CD14-positive monocyte (primary cell): Measurements from ENCODE around the gene CDC25C. TPM values are rescaled to one million over a fixed set of nuclear protein-coding genes. Genes with fewer than 3 reads are reported as not detected.

Experiments used
- DNase-seq, 3 donors: peaks; one replicate each; pipeline ENCODE4 v3.0.0-alpha.2; 2011 to 2022
- H2AFZ ChIP-seq: 2 replicates; pipeline ENCODE4 v1.6.0; 2012; ENCODE audit warnings: mild to moderate bottlenecking, low read depth, low read length, inconsistent platforms; ENCODE audit not compliant: insufficient read depth, poor library complexity, severe bottlenecking
- H3K27ac ChIP-seq, 2 donors: 1 replicate in 1 of 2; 2 replicates in 1 of 2; pipeline ENCODE4 v1.5.1; 2012 to 2013; ENCODE audit warnings: low read length in 2 of 2, control low read depth in 1 of 2, inconsistent platforms in 1 of 2, low read depth in 1 of 2, mild to moderate bottlenecking in 1 of 2
- H3K27me3 ChIP-seq, 2 donors: one replicate each; pipeline versions ENCODE4 v1.6.0 to v1.6.1; 2011 to 2013; ENCODE audit warnings: low read length in 2 of 2; ENCODE audit not compliant: control insufficient read depth in 2 of 2, insufficient read depth in 2 of 2
- H3K36me3 ChIP-seq, 2 donors: replicated peaks in 1 of 2; 1 replicate in 1 of 2; 2 replicates in 1 of 2; pipeline versions ENCODE4 v1.5.1 to v1.6.1; 2012 to 2013; ENCODE audit warnings: low read length in 2 of 2, control low read depth in 1 of 2, inconsistent platforms in 1 of 2, mild to moderate bottlenecking in 1 of 2; ENCODE audit not compliant: insufficient read depth in 2 of 2, control insufficient read depth in 1 of 2
- H3K4me1 ChIP-seq, 2 donors: 1 replicate in 1 of 2; 2 replicates in 1 of 2; pipeline versions ENCODE4 v1.5.1 to v1.6.1; 2012 to 2013; ENCODE audit warnings: low read length in 2 of 2, control low read depth in 1 of 2, inconsistent platforms in 1 of 2, mild to moderate bottlenecking in 1 of 2, moderate library complexity in 1 of 2; ENCODE audit not compliant: insufficient read depth in 2 of 2, control insufficient read depth in 1 of 2
- H3K4me2 ChIP-seq: replicated peaks from 2 replicates; pipeline ENCODE3; 2012; ENCODE audit warnings: low read length, moderate library complexity, mild to moderate bottlenecking; ENCODE audit not compliant: poor library complexity, severe bottlenecking; ENCODE audit errors: extremely low read depth
- H3K4me3 ChIP-seq, 3 experiments: fragments of 200-600 bp in 1 of 3; sonication (generic) in 1 of 3; replicated peaks in 1 of 3; 1 replicate in 2 of 3; 2 replicates in 1 of 3; pipeline ENCODE4 v1.5.1; 2011 to 2013; ENCODE audit warnings: low read length in 3 of 3, mild to moderate bottlenecking in 3 of 3, control low read depth in 2 of 3, low read depth in 2 of 3, inconsistent platforms in 1 of 3, moderate library complexity in 1 of 3
- H3K79me2 ChIP-seq: 2 replicates; pipeline ENCODE4 v1.6.0; 2012; ENCODE audit warnings: mild to moderate bottlenecking, control low read depth, inconsistent platforms, low read length, moderate library complexity; ENCODE audit not compliant: insufficient read depth
- H3K9ac ChIP-seq: 2 replicates; pipeline ENCODE4 v1.6.0; 2017; ENCODE audit warnings: low read length, mild to moderate bottlenecking; ENCODE audit not compliant: insufficient read depth, poor library complexity, severe bottlenecking
- H3K9me3 ChIP-seq, 2 donors: replicated peaks in 1 of 2; 1 replicate in 1 of 2; 2 replicates in 1 of 2; pipeline versions ENCODE4 v1.5.1 to v1.6.1; 2012 to 2013; ENCODE audit warnings: low read length in 2 of 2, control low read depth in 1 of 2; ENCODE audit not compliant: control insufficient read depth in 1 of 2, insufficient read depth in 1 of 2
- H4K20me1 ChIP-seq: 2 replicates; pipeline ENCODE4 v1.6.0; 2012; ENCODE audit warnings: mild to moderate bottlenecking, low read length, control low read depth, moderate library complexity; ENCODE audit not compliant: insufficient read depth
- H3K27ac Mint-ChIP-seq, 7 donors: one replicate each; pipeline ENCODE4 v1.8.0; 2020; ENCODE audit warnings: mild to moderate bottlenecking in 7 of 7, mixed read lengths in 7 of 7, moderate library complexity in 6 of 7, inconsistent platforms in 2 of 7
- H3K27me3 Mint-ChIP-seq, 3 donors: one replicate each; pipeline ENCODE4 v1.8.0; 2021 to 2022; ENCODE audit warnings: low read depth in 3 of 3, mild to moderate bottlenecking in 3 of 3, mixed read lengths in 3 of 3, moderate library complexity in 3 of 3, inconsistent platforms in 1 of 3
- H3K36me3 Mint-ChIP-seq, 2 donors: one replicate each; pipeline ENCODE4 v1.8.0; 2020; ENCODE audit warnings: mixed read lengths in 2 of 2, inconsistent platforms in 1 of 2, mild to moderate bottlenecking in 1 of 2
- H3K4me1 Mint-ChIP-seq: one replicate; pipeline ENCODE4 v1.8.0; 2020; ENCODE audit warnings: mild to moderate bottlenecking, mixed read lengths
- H3K4me3 Mint-ChIP-seq, 2 donors: one replicate each; pipeline ENCODE4 v1.8.0; 2020; ENCODE audit warnings: mild to moderate bottlenecking in 2 of 2, mixed read lengths in 2 of 2, moderate library complexity in 1 of 2
- H3K9me3 Mint-ChIP-seq, 7 donors: one replicate each; pipeline ENCODE4 v1.8.0; 2020 to 2022; ENCODE audit warnings: mixed read lengths in 7 of 7, mild to moderate bottlenecking in 6 of 7, moderate library complexity in 6 of 7, inconsistent platforms in 2 of 7
- CTCF ChIP-seq: fragments of 200-600 bp; IDR thresholded peaks from one replicate; pipeline ENCODE4 v1.8.0; 2022; ENCODE audit warnings: antibody characterized with exemption, mild to moderate bottlenecking
- WGBS: methylation state at CpG from one replicate; pipeline ENCODE4 v1.1.5; 2013; ENCODE audit warnings: missing lambda C conversion rate; ENCODE audit not compliant: insufficient coverage; 5-methylcytosine and 5-hydroxymethylcytosine counted together
- intact Hi-C, 2 donors: fragments of 100-400 bp; cut with micrococcal nuclease; formaldehyde crosslinking; loops; one replicate each; pipeline versions ENCODE4 v1.15.0 to v1.15.1; 2023
- polyA plus RNA-seq, 3 donors: library from polyadenylated mRNA; depleted of rRNA in 1 of 3; unstranded in 2 of 3; stranded (reverse) in 1 of 3; fragments of 300-500 nt in 2 of 3; fragments of >200 nt in 1 of 3; fragmentation: Illumina TruSeq in 2 of 3; gene quantifications; 1 replicate in 2 of 3; 2 replicates in 1 of 3; pipeline ENCODE4 v1.2.3, GENCODE V29; 2012 to 2021

CDC25C gene
- polyA plus RNA-seq, 3 donors, result not detected

- Mint-ChIP-seq H3K4me1 (peaks cover 43% of the 10 kb centered on the region), H3K36me3 (peaks cover 12 to 29% of the 10 kb centered on the region in 2 donors), H3K27me3 (no peaks in the 10 kb centered on the region), H3K27ac (peak overlapping the region; percentile 97 to 99 (median 98)), H3K9me3 (peaks cover 4 to 10% (median 8%) of the 10 kb centered on the region in 7 donors), H3K4me3 (peak overlapping the region; percentile 98)
- intact Hi-C loops, result loop anchor here (2.0 to 5.0 kb wide), 3 partner anchors 16 to 189 kb away; partner anchors contain the start of gene ETF1 (in 1 of the 2)
- Histone ChIP-seq H3K79me2 (peaks cover 64% of the 10 kb centered on the region), H2AFZ (peak overlapping the region; percentile 77), H3K36me3 (peaks cover 15 to 16% of the 10 kb centered on the region in 2 donors), H4K20me1 (peaks cover 51% of the 10 kb centered on the region), H3K9ac (peak overlapping the region; percentile 99), H3K4me1 (peaks cover 21 to 25% of the 10 kb centered on the region in 2 donors), H3K4me3 (peak overlapping the region; percentile 78 to 98 (median 89)), H3K4me2 (peak overlapping the region; percentile 85), H3K27ac (peak overlapping the region; percentile 98 to 100), H3K27me3 (no peaks in the 10 kb centered on the region), H3K9me3 (peaks cover 0 to 6% of the 10 kb centered on the region in 2 donors)
- peak; percentile 77 to 84 (median 78) for DNase-seq
- TF ChIP-seq CTCF, result peak; percentile 93
- under 1% methylated on average over 76 of the region's 88 CpGs for WGBS
Measured at GRCh38 chr5:138352722-138353559, 21.3 kb upstream of the CDC25C start.

GRCh38 chr5:138352071-138352721, 20.6 kb upstream of the CDC25C start, which contains the start of gene KDM3B:
KDM3B (plus strand) TSS chr5:138352685; CDS start chr5:138352796, 111 bp downstream.
- peaks cover 4 to 10% (median 8%) of the 10 kb centered on the region in 7 donors for H3K9me3 Mint-ChIP-seq
- peak within 1 kb of the TSS; percentile 98 for H3K4me3 Mint-ChIP-seq
- H3K27ac ChIP-seq, result peak within 1 kb of the TSS; percentile 98 to 100
- WGBS, result 8% methylated on average over 23 of the region's 30 CpGs
- H3K9ac ChIP-seq, result peak within 1 kb of the TSS; percentile 99
- H3K27ac Mint-ChIP-seq, result peak within 1 kb of the TSS; percentile 97 to 99 (median 98)
- TF ChIP-seq CTCF, result peak; percentile 100
- intact Hi-C loops, result loop anchor here (2.0 to 5.0 kb wide), 3 partner anchors 15 to 190 kb away; partner anchors contain the start of gene ETF1 (in 1 of the 2)
- peaks cover 0 to 6% of the 10 kb centered on the region in 2 donors for H3K9me3 ChIP-seq
- no peaks in the 10 kb centered on the region for H3K27me3 ChIP-seq
- H3K4me1 Mint-ChIP-seq, result peaks cover 43% of the 10 kb centered on the region
- peak within 1 kb of the TSS; percentile 78 to 98 (median 89) for H3K4me3 ChIP-seq
- no peaks in the 10 kb centered on the region for H3K27me3 Mint-ChIP-seq
- peaks cover 56% of the 10 kb centered on the region for H4K20me1 ChIP-seq
- H3K4me2 ChIP-seq, result peak within 1 kb of the TSS; percentile 85
- H3K4me1 ChIP-seq, result peaks cover 21 to 25% of the 10 kb centered on the region in 2 donors
- peaks cover 57% of the 10 kb centered on the region for H3K79me2 ChIP-seq
- H2AFZ ChIP-seq, result peak within 1 kb of the TSS; percentile 77
- H3K36me3 ChIP-seq, result peaks cover 22 to 24% of the 10 kb centered on the region in 2 donors
- H3K36me3 Mint-ChIP-seq, result peaks cover 19 to 36% of the 10 kb centered on the region in 2 donors
- peak; percentile 88 to 92 (median 89) for DNase-seq
